ENCODE measurements around the gene FFAR1.

Gene FFAR1

GRCh38 chr19:35395382-35396199, 47.9 kb downstream of the FFAR1 start:
- no peak for DNase-seq

DNA sequence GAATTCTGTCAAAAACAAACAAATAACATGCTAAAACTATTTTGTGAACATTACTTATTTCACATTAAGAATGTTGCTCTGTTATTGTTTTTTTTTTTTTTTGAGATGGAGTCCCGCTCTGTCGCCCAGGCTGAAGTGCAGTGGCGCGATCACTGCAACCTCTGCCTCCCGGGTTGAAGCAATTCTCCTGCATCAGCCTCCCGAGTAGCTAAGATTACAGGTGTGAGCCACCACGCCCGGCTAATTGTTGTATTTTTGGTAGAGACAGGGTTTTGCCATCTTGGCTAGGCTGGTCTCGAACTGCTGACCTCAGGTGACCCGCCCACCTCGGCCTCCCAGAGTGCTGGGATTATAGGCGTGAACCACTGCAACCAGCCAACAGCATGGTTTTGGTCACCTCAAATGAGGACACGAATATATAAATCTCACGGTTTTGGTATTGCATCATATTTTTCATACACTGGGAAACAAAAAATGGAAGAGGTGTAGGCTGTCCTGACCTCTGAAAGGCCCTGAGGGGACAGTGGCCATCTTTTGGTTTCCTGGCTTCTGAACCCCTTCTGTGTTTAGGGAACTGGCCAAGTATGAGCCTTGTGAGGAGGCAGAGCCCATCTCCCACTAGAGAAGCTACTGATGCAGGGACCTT, 48.7 kb downstream of the FFAR1 start:
- no peak for DNase-seq

DNA sequence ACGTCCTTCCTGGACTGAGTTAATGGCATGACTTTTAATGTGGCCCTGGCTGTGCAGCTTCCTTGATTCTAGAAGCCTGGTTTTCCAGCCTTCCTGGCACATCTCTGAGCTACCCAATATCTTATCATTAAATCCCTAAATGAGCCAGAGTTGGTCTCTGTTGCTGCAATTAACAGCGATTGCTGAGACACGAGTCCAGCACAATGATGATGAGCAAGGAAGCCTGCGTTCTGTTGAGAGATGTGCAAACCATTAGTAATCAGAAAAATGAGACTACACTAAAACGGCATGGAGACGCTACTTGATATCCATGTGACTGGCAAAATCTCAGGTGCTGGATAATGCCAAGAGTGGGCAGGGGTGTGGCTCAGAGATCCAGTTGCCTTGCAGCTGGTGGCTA, 49.4 kb downstream of the FFAR1 start:
- no peak for DNase-seq
